Fibroblast of the aortic adventitia (primary cell): ENCODE results near the gene CCDC38. TPM values are rescaled to one million over a fixed set of nuclear protein-coding genes. Genes with fewer than 3 reads are reported as not detected.

Source experiments
- DNase-seq: peaks from one replicate; pipeline ENCODE4 v3.0.0-alpha.2; 2010; ENCODE audit warnings: low read depth
- H3K4me3 ChIP-seq: 2 replicates; pipeline ENCODE4 v1.5.1; 2011; ENCODE audit warnings: low read depth, mild to moderate bottlenecking, control low read depth, low read length, moderate library complexity
- total RNA-seq: library from RNA; depleted of rRNA; stranded (reverse); fragments of >200 nt; gene quantifications from 2 replicates; pipeline ENCODE4 v1.2.3, GENCODE V29; 2012; ENCODE audit warnings: low replicate concordance
- TF ChIP-seq, protein P1 (sequence below): IDR thresholded peaks from 2 replicates; pipeline ENCODE4 v1.5.1; 2011; ENCODE audit warnings: mild to moderate bottlenecking, low read length, control low read depth, inconsistent platforms; ENCODE audit not compliant: insufficient read depth

Gene CCDC38
- total RNA-seq, 1 donor, result not detected

DNA sequence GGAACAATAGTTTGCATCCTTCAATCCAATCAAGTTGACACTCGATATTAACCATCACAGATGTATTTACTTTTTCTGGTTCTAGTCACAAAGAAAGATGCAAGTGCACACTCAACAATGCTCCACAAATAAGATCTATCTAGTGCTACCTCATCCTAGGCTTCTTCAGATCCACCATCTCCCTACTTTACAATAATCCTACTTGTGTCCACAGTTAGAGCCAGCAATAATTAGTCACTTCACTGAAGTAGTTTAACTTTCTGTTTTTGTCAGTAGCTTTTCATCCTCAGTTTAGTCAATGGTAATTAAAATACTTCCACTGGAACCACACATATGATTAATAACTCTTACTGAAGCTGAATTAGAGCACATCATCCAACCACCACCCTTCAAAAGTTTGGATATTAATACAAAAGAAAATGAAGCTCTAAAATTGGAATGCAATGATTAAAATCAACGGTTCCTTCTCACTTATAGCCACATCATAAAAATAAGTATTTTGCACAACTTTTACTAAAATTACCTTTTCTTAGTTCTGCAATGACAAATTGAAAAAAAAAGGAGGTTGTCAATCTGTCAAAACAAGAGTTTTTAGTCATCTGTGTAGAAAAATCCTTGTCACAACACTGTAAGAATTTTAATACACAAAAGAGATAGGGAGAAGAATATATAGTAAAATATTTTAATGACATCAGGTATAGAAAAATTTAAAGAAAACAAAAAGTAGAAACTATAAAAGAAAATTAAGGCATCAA is 111.9 kb downstream of the CCDC38 start:
- TF ChIP-seq, protein P1, sequence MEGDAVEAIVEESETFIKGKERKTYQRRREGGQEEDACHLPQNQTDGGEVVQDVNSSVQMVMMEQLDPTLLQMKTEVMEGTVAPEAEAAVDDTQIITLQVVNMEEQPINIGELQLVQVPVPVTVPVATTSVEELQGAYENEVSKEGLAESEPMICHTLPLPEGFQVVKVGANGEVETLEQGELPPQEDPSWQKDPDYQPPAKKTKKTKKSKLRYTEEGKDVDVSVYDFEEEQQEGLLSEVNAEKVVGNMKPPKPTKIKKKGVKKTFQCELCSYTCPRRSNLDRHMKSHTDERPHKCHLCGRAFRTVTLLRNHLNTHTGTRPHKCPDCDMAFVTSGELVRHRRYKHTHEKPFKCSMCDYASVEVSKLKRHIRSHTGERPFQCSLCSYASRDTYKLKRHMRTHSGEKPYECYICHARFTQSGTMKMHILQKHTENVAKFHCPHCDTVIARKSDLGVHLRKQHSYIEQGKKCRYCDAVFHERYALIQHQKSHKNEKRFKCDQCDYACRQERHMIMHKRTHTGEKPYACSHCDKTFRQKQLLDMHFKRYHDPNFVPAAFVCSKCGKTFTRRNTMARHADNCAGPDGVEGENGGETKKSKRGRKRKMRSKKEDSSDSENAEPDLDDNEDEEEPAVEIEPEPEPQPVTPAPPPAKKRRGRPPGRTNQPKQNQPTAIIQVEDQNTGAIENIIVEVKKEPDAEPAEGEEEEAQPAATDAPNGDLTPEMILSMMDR, result no peak
- no peak overlapping the region for H3K4me3 ChIP-seq
- no peak for DNase-seq

DNA sequence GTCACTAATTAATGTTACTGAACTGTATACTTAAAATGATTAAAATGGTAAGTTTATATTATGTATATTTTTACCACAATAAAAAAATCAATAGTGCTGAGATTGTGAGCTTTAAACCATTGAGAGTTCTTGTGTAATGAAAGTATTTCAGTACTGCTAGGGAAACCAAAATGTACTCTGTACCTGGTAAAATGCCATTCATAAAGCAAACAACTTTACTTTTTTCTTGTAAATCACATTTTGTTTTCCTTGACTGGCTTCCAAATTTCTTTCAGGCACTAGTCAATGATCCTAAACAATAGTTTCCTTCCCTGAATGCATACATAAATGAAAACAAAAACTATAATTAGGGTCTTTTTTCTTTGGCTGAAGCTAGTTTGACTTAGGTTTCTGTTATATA is 113.0 kb downstream of the CCDC38 start:
- DNase-seq, result no peak
- H3K4me3 ChIP-seq, result no peak overlapping the region
- TF ChIP-seq, protein P1, result no peak

DNA sequence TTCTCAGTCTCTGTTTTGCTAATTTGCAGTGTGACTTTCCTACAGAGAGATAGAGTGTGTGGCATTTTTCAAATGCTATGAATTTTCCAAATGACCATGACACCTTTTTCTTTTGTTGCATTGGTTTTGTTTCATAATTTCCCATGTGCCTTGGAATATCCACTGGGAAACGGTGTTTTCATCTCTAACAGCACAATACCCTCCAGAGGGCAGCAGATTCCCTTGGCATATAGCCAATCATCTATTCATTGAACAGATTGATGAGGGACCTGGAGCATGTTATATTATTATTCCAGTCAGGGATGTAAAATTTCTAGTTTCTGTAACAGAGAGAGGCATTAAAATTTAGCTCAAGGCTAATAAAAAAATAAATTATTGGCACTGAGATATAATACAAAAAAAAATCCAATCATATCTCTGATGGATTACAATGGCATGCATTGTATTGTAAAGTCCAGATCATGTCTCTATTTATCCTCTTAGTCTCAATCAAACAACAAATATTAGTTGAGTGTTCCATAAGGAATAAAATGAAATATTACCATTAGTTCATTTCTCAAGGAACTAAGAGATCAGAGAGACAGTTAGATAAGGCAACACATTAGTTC is 122.2 kb downstream of the CCDC38 start:
- peak; percentile 79 for DNase-seq
- no peak overlapping the region for H3K4me3 ChIP-seq
- TF ChIP-seq, protein P1, result peak; percentile 69

Other genes with a start within 250 kb of the CCDC38 start
- 8.7 and 71.8 TPM in 2 replicates for gene NTN4, start 151.8 kb downstream of the CCDC38 start, total RNA-seq
- 15.0 and 22.4 TPM in 2 replicates for gene SNRPF, start 83.7 kb downstream of the CCDC38 start, total RNA-seq
- 0.63 TPM in 1 of 2 replicates, not detected in the other for gene AMDHD1, start 717 bp upstream of the CCDC38 start, total RNA-seq
- 0.09 and 2.2 TPM in 2 replicates for gene HAL, start 53.7 kb upstream of the CCDC38 start, total RNA-seq
- gene LTA4H, start 93.0 kb upstream of the CCDC38 start, total RNA-seq, result 68.1 and 88.2 TPM in 2 replicates